ENCODE measurements around the gene CCL18.
"Not testable (repeated sequence)": the region's sequence is repeated elsewhere in the genome, so short reads cannot be mapped to it uniquely, and the experiment has no call there.

The CCL18 gene, protein sequence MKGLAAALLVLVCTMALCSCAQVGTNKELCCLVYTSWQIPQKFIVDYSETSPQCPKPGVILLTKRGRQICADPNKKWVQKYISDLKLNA

DNA sequence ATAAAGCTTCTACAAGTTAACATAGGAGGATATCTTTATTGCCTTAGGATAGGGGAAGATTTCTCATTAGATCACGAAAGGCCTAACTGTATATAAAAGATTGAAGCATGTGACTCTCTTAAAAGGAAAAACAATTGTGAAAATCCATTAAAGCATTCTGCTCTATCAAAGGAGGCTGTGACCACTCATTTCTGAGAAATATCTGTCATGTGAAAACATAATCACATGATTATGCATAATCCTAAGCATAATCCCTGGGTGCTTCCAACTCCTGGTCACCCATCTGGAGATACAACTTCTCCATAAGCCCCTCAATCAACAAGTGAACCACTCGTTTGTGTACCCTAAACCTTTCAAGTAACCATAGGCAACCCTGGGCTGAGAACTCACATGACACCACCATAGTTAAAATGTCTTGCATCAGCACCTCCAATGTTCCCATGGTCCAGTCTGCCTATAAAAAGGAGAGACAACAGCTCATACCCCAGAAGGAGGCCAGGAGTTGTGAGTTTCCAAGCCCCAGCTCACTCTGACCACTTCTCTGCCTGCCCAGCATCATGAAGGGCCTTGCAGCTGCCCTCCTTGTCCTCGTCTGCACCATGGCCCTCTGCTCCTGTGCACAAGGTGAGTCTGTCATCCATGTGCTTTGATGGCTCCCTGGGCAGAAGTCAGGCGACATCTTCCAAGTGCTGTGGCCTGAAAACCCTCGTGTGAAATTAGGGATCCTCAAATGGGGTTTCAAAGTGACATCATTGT is at the start of gene CCL18:
CCL18 (plus strand) TSS at position 487 of the 756 bp plus-strand sequence; CDS start at position 558, 71 bp downstream.
- TF ChIP-seq, protein P1, sequence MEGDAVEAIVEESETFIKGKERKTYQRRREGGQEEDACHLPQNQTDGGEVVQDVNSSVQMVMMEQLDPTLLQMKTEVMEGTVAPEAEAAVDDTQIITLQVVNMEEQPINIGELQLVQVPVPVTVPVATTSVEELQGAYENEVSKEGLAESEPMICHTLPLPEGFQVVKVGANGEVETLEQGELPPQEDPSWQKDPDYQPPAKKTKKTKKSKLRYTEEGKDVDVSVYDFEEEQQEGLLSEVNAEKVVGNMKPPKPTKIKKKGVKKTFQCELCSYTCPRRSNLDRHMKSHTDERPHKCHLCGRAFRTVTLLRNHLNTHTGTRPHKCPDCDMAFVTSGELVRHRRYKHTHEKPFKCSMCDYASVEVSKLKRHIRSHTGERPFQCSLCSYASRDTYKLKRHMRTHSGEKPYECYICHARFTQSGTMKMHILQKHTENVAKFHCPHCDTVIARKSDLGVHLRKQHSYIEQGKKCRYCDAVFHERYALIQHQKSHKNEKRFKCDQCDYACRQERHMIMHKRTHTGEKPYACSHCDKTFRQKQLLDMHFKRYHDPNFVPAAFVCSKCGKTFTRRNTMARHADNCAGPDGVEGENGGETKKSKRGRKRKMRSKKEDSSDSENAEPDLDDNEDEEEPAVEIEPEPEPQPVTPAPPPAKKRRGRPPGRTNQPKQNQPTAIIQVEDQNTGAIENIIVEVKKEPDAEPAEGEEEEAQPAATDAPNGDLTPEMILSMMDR (IDR thresholded peaks at IDR 0.05; ENCODE audit: low read depth, low read length, missing control alignments), result no peak
- H3K4me3 ChIP-seq (ENCODE audit: low read depth, low read length), result no peak within 1 kb of the TSS
- no peak for DNase-seq (ENCODE audit: low read depth)

DNA sequence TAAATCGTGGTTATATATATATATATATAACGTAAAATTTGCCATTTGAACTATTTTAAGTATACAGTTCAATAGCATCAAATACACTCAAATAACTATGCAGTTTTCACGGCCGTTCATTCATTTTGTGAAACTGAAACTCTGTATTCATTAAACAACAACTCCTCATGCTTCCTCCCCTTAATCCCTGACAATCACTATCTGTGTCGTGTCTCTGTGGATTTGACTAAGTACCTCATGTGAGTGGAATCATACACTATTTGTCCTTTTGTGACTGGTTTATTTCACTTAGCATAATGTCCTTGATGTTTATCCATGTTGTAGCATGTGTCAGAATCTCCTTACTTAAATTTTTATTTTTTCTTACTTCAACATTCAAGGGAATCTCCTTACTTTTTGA is 49.1 kb upstream of the CCL18 start:
- DNase-seq (ENCODE audit: low read depth), result no peak
- TF ChIP-seq, protein P1 (IDR thresholded peaks at IDR 0.05; ENCODE audit: low read depth, low read length, missing control alignments), result no peak
- H3K4me3 ChIP-seq (ENCODE audit: low read depth, low read length), result no peak overlapping the region

DNA sequence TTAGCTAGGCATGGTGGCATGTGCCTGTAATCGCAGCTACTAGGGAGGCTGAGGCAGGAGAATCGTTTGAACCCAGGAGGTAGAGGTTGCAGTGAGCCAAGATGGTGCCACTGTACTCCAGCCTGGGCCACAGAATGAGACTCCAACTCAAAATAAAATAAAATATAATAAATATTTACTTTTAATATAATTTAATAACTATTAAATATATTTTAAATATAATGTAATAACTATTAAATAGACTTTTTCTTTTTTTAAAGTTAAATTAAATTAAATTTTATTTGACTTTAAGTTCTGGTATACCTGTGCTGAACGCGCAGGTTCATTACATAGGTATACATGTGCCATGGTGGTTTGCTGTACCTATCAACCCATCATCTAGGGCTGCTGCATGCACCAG is 48.2 kb upstream of the CCL18 start:
- not testable (repeated sequence) for H3K4me3 ChIP-seq (ENCODE audit: low read depth, low read length); DNase-seq (ENCODE audit: low read depth)

DNA sequence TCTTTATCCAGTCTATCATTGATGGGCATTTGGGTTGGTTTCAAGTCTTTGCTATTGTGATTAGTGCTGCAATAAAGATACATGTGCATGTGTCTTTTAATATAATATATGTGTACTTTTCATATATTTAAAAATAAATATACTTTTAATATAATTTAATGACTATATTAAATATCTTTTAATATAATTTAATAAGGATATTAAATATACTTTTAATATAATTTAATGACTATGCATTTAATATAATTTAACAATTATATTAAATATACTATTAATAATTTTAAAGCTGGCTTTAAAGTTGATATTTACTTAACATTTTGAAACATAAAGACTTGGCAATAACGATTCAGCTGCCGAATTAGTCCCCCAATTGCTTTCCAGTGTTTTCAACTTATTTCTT is 47.5 kb upstream of the CCL18 start:
- TF ChIP-seq, protein P1 (IDR thresholded peaks at IDR 0.05; ENCODE audit: low read depth, low read length, missing control alignments), result no peak
- no peak for DNase-seq (ENCODE audit: low read depth)
- H3K4me3 ChIP-seq (ENCODE audit: low read depth, low read length), result no peak overlapping the region

DNA sequence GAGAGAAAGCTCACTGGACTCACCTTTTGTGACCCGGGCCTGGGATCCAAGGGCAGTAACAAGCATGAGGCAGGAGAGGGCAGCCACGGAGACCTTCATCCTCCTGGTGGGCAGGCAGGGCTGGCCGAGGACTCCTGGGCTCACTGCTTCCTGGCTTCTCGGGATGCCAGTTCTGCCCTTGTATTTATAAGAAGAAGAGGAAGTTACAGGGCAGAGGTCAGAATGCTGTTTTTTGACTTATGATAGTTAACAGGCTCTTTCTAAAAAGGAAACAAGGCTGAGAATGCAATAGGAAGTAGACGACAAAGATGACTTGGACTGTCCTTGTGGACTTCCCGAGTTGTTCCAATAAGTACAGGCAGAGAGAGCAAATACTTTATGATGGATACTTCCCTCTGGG is 46.3 kb upstream of the CCL18 start, which contains the start of gene CCL23:
CCL23 (minus strand) TSS at position 174 of the 400 bp plus-strand sequence; CDS start at position 99, 75 bp downstream.
- TF ChIP-seq, protein P1 (IDR thresholded peaks at IDR 0.05; ENCODE audit: low read depth, low read length, missing control alignments), result no peak
- no peak for DNase-seq (ENCODE audit: low read depth)
- no peak within 1 kb of the TSS for H3K4me3 ChIP-seq (ENCODE audit: low read depth, low read length)

DNA sequence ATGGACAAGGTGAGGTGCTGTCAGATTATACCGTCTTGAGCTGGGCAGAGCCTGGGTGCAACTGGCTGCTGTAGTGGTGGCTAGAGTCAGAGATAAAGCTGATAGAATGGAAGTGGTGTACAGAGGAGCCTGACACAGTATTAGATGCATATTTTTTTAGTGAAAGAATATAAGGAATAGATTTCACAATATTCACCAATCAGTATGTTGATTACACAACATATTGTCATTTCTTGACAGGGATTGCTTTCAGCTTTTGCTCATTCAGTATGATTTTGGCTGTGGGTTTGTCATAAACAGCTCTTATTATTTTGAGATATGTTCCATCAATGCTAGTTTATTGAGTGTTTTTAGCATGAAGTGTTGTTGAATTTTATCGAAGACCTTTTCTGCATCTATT is 44.6 kb upstream of the CCL18 start:
- H3K4me3 ChIP-seq (ENCODE audit: low read depth, low read length), result no peak overlapping the region
- TF ChIP-seq, protein P1 (IDR thresholded peaks at IDR 0.05; ENCODE audit: low read depth, low read length, missing control alignments), result no peak
- no peak for DNase-seq (ENCODE audit: low read depth)

DNA sequence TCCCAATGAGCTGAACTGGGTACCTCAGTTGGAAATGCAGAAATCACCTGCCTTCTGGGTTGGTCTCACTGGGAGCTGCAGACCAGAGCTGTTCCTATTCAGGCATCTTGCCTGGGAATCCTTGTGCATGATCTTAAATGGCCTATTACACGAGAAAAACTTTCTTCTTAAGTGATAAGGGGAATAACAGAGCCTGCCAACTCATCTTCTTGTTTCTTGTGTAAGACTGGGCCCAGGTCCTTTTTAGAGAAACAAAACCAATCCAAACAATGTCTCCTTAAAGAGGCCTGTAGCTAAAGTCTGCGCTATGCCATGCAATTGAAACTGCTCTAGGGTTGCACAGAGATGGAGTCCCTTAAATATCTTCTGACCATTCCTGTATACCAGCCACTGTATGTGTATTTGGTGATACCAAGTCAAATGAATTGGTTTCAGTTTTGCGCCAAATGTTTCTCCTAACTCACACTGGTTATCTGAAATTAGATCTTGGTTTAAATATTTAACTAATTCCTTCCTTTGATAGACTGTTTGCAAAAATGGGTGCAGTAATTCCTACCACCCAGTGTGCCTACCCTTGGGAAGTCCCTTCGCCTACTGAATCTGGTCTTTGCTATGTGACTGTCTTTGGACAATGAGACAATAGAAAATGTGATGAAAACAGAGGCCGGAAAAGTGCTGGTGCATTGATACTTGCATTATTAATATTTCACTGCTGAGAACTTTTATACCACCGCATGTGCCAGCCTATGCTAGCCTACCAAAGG is 39.8 kb upstream of the CCL18 start:
- H3K4me3 ChIP-seq (ENCODE audit: low read depth, low read length), result no peak overlapping the region
- no peak for DNase-seq (ENCODE audit: low read depth)
- TF ChIP-seq, protein P1 (IDR thresholded peaks at IDR 0.05; ENCODE audit: low read depth, low read length, missing control alignments), result no peak
